Epidermal melanocyte (primary cell): ENCODE results near the gene OR10H4.
"Not testable (repeated sequence)": the region's sequence is repeated elsewhere in the genome, so short reads cannot be mapped to it uniquely, and the experiment has no call there.

Experiments
- DNase-seq: peaks from one replicate; pipeline ENCODE4 v3.0.0; 2011; ENCODE audit warnings: low spot score; ENCODE audit not compliant: insufficient read length

OR10H4 gene

GRCh38 chr19:15937771-15938170, 11.0 kb upstream of the OR10H4 start:
- no peak for DNase-seq

- DNase-seq = no peak
Observed at GRCh38 chr19:15944401-15944800, 4.4 kb upstream of the OR10H4 start.

- no peak for DNase-seq
Observed at GRCh38 chr19:15945301-15945700, 3.5 kb upstream of the OR10H4 start.

GRCh38 chr19:15954820-15955219, 6.0 kb downstream of the OR10H4 start:
- no peak for DNase-seq

GRCh38 chr19:15962319-15962718, 13.5 kb downstream of the OR10H4 start:
- no peak for DNase-seq

- no peak for DNase-seq
Observed at GRCh38 chr19:15964231-15964630, 15.4 kb downstream of the OR10H4 start.

GRCh38 chr19:15971224-15971780, 22.5 kb downstream of the OR10H4 start:
- no peak for DNase-seq

- DNase-seq = not testable (repeated sequence)
Observed at GRCh38 chr19:15972043-15972442, 23.2 kb downstream of the OR10H4 start.

GRCh38 chr19:15974856-15975255, 26.0 kb downstream of the OR10H4 start:
- no peak for DNase-seq

- DNase-seq = no peak
Observed at GRCh38 chr19:15976836-15977689, 28.3 kb downstream of the OR10H4 start.

GRCh38 chr19:15977690-15978089, 28.9 kb downstream of the OR10H4 start:
- no peak for DNase-seq

GRCh38 chr19:15979293-15979692, 30.5 kb downstream of the OR10H4 start:
- no peak for DNase-seq

GRCh38 chr19:15985831-15986230, 37.0 kb downstream of the OR10H4 start:
- DNase-seq = not testable (repeated sequence)

GRCh38 chr19:15986701-15987100, 37.9 kb downstream of the OR10H4 start:
- no peak for DNase-seq

GRCh38 chr19:15989889-15990288, 41.1 kb downstream of the OR10H4 start:
- DNase-seq = no peak

GRCh38 chr19:15991602-15992001, 42.8 kb downstream of the OR10H4 start:
- no peak for DNase-seq

GRCh38 chr19:15992014-15992413, 43.2 kb downstream of the OR10H4 start:
- DNase-seq = no peak

- no peak for DNase-seq
Observed at GRCh38 chr19:15995536-15995935, 46.7 kb downstream of the OR10H4 start.

GRCh38 chr19:15998166-15998565, 49.4 kb downstream of the OR10H4 start:
- no peak for DNase-seq
